AG08396 (cell line): ENCODE measurements around the gene FTCD.
A peak's percentile ranks its signal among the peaks of the same experiment; 100 is the strongest.
"Not testable (repeated sequence)": the region's sequence is repeated elsewhere in the genome, so short reads cannot be mapped to it uniquely, and the experiment has no call there.

Experiments used
- DNase-seq: peaks from one replicate; pipeline ENCODE4 v3.0.0; 2012; ENCODE audit warnings: low spot score, mixed read lengths

FTCD gene

GRCh38 chr21:46110499-46111192 lies 44.7 kb downstream of the FTCD start:
- DNase-seq: peak; percentile 56

GRCh38 chr21:46109313-46110221 lies 45.8 kb downstream of the FTCD start:
- DNase-seq: no peak

GRCh38 chr21:46108827-46109312 lies 46.5 kb downstream of the FTCD start:
- DNase-seq: no peak

GRCh38 chr21:46107376-46107775 lies 48.0 kb downstream of the FTCD start:
- not testable (repeated sequence) for DNase-seq

GRCh38 chr21:46104104-46104503 lies 51.3 kb downstream of the FTCD start:
- DNase-seq: no peak

- no peak for DNase-seq
Observed at GRCh38 chr21:46100906-46101305, 54.5 kb downstream of the FTCD start.

GRCh38 chr21:46100426-46100825 lies 55.0 kb downstream of the FTCD start:
- DNase-seq: peak; percentile 55

GRCh38 chr21:46100020-46100419 lies 55.4 kb downstream of the FTCD start:
- no peak for DNase-seq

- peak; percentile 55 for DNase-seq
Observed at GRCh38 chr21:46099476-46099875, 55.9 kb downstream of the FTCD start.

- peak; percentile 69 for DNase-seq
Observed at GRCh38 chr21:46098303-46099141, 56.9 kb downstream of the FTCD start.

- peak; percentile 91 for DNase-seq
Observed at GRCh38 chr21:46097336-46098293, 57.8 kb downstream of the FTCD start, which contains the start of gene COL6A2. Gene COL6A2 (plus strand): TSS chr21:46098112.

GRCh38 chr21:46096596-46097335 lies 58.6 kb downstream of the FTCD start:
- DNase-seq: no peak

- no peak for DNase-seq
Observed at GRCh38 chr21:46095814-46096595, 59.4 kb downstream of the FTCD start.

- DNase-seq: no peak
Observed at GRCh38 chr21:46095083-46095719, 60.2 kb downstream of the FTCD start.

- no peak for DNase-seq
Observed at GRCh38 chr21:46094401-46095082, 60.8 kb downstream of the FTCD start.

- no peak for DNase-seq
Observed at GRCh38 chr21:46093668-46094400, 61.5 kb downstream of the FTCD start.
